GM12801 (cell line): ENCODE data around the gene CERT1.

Experiments
- TF ChIP-seq, protein P1 (sequence below): IDR thresholded peaks from one replicate; pipeline ENCODE4 v1.5.1; 2011; ENCODE audit warnings: control low read depth; ENCODE audit not compliant: insufficient read length; ENCODE audit errors: extremely low read depth

Gene CERT1

DNA sequence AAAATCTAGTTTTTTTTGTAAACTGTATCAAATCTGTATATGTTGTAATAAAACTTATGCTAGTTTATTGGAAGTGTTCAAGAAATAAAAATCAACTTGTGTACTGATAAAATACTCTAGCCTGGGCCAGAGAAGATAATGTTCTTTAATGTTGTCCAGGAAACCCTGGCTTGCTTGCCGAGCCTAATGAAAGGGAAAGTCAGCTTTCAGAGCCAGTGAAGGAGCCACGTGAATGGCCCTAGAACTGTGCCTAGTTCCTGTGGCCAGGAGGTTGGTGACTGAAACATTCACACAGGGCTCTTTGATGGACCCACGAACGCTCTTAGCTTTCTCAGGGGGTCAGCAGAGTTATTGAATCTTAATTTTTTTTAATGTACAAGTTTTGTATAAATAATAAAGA lies 150.1 kb downstream of the CERT1 start:
- TF ChIP-seq, protein P1, sequence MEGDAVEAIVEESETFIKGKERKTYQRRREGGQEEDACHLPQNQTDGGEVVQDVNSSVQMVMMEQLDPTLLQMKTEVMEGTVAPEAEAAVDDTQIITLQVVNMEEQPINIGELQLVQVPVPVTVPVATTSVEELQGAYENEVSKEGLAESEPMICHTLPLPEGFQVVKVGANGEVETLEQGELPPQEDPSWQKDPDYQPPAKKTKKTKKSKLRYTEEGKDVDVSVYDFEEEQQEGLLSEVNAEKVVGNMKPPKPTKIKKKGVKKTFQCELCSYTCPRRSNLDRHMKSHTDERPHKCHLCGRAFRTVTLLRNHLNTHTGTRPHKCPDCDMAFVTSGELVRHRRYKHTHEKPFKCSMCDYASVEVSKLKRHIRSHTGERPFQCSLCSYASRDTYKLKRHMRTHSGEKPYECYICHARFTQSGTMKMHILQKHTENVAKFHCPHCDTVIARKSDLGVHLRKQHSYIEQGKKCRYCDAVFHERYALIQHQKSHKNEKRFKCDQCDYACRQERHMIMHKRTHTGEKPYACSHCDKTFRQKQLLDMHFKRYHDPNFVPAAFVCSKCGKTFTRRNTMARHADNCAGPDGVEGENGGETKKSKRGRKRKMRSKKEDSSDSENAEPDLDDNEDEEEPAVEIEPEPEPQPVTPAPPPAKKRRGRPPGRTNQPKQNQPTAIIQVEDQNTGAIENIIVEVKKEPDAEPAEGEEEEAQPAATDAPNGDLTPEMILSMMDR: no peak

DNA sequence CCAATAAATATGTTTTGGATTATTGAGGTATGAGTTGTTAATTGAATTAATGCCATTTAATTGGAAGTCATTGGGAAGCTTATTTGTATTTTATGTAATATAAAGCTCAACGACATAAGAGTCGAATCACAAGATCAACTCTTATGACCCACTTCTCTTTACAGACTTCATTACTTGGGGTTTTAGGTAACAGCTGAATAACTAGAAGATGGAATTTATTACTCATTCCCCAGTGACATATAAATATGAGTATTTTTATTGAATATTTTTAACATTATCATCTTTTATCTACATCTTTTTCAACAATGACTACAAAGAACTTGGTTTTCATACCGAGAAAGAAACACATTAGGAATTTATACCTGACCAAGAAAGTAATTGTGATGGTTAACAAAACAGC lies 153.3 kb downstream of the CERT1 start:
- TF ChIP-seq, protein P1: no peak

DNA sequence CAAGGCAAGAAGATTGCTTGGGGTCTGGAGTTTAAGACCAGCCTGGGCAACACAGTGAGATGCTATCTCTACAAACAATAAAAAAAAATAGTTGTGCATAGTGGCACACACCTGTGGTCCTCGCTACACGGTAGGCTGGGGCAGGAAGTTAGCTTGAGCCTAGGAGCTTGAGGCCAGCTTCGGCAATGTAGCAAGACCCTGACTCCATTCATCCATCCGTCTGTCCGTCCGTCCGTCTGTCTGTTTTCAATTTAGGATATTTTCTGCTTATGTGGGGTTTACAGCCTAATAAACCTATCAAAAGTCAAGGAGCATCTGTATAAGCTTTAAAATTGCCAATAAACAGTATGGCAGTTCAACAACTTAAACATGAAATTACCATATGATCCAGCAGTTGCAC lies 154.7 kb downstream of the CERT1 start:
- TF ChIP-seq, protein P1: no peak

DNA sequence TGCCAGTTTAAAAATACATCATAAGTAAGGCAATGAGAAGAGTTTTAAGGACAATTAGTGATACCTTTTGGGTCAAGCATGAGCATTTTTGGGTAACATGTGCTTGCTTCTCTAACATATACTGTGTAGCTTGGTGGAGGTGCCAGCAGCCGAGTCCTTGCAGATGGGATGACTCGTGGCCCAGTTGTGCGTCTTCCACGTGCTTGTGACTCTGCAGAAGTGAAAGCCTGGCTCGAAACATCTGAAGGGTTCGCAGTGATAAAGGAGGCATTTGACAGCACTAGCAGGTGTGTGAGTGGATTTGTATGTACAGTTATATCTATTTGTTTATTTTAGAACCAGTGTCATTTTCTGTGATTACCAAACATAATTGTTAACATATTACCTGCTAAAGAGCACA lies 156.2 kb downstream of the CERT1 start:
- TF ChIP-seq, protein P1: no peak

DNA sequence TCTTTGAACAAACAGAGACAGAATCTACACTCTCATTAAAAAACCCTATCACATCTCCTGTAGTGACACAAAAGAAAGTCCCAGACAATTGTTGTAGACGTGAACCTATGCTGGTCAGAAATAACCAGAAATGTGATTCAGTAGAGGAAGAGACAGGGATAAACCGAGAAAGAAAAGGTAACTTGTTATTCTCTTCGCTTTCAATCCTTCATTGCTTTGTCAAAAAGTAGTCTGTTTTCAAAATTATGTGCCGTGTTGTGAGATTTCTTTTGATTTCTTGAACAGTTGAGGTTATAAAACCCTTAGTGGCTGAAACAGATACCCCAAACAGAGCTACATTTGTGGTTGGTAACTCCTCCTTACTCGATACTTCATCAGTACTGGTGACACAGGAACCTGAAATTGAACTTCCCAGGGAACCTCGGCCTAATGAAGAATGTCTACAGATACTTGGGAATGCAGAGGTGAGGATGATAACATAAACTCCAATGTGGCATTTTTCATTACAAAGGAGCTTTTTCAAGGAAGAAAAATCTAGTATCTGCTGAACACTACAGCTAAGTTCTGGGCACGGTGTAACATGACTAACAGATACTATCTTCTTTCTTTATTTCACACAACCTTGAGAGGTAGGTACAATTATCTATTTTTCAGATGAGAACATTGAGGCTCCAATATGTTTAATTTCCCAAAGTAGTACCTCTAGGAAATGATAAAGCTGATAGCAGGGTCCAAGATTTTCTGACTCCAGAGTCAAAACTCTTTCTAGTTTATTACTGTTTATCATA lies 160.1 kb downstream of the CERT1 start:
- TF ChIP-seq, protein P1: no peak

DNA sequence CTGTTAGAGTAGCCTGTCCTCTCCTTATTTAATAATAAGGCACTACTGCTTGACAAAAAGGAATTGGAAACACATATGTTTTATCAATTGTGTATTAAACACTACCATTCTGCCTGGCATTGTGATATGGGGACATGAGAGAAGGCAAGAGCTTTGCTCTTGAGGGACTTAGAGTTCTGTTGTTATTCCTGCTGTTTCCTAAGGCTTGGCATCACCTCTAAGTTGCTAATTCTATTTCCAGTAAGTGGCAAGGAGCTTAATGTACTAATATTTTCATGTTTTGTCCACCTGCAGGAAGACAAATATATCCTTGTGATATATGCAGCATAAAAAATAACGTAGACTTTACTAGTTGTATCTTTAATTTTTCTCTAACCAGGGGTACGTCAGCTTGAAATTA lies 161.8 kb downstream of the CERT1 start:
- TF ChIP-seq, protein P1: no peak

DNA sequence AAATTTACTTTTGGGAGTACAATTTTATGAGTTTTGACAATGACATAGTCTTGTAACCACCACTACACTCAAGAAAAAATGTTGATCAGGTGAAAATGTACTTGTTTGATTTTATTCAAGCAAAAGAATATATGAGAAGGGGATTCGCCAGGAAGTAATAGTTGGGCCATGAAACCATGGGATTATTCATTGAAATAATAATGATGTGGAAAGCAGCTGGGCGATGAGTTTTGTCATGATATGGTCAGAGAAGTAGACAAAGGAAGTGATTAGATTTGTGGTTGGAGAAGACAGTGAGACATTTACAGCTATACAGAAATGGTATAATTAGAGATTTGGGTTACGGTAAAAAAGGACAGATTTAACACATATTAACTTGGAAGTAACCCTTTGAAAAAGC lies 163.2 kb downstream of the CERT1 start:
- TF ChIP-seq, protein P1: no peak
